GM12891 (cell line): ENCODE data around the gene EMID1.

Experiments
- POLR2A ChIP-seq: IDR thresholded peaks from 2 replicates; pipeline ENCODE4 v1.6.1; 2011; ENCODE audit warnings: low read depth, low read length, control low read depth
- POLR2AphosphoS5 ChIP-seq: IDR thresholded peaks from 2 replicates; pipeline ENCODE4 v1.6.1; 2011; ENCODE audit warnings: low read depth, low read length, control low read depth
- TAF1 ChIP-seq: IDR thresholded peaks from 2 replicates; pipeline ENCODE4 v1.6.1; 2011; ENCODE audit warnings: low read depth, low read length, control low read depth

- TF ChIP-seq POLR2AphosphoS5 = no peak
- no peak for TF ChIP-seq TAF1
- TF ChIP-seq POLR2A = no peak
Observed at GRCh38 chr22:29190051-29190450, 15.6 kb upstream of the EMID1 start.
